ENCODE results near the gene HRG. TPM values are rescaled to one million over a fixed set of nuclear protein-coding genes. Genes with fewer than 3 reads are reported as not detected.

HRG gene
- total RNA-seq, 1 experiment from 2014 or later = not detected

DNA sequence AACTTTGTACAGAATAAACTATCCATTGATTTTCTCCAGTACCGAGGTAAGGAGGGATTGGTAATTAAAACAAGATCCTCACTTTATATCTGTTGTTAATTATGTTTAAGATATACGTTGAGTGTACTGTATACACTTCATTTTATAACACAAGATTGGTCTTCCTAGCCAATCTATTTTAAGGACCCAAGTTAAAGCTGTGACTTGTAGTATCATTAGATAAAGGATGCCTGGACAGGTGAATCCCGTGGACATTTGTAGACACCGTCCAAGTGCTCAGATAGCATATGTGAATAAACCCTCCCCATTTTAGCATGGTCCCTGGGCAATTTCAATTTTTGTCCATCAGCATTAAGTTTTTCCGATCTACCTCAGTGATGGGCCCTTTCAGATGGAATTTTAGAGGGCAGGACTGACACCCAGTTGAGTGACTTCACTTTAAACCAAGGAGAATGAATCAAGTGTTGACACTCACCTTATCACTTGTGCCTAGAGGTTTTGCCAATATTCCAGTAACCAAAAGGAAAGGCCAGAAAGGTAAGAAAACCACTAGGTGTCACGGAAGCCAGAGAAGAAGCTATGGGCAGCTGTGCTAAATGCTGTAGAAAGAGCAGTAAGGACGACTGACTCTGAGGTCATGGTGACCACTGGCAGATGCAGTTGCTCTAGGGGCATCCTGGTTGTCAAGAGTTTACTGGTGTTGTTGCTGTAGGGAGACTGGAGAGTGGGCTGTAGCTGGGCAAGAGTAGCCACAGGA is 43.7 kb upstream of the HRG start:
- DNase-seq = no peak
- Mint-ChIP-seq H3K27ac (peak overlapping the region in 1 of 3 experiments; percentile 52; a peak in 1 of 7 replicates), H3K4me1 (peaks cover 6% of the 10 kb centered on the region in 2 experiments), H3K36me3 (ENCODE audit: insufficient read depth in 1 of 3, low read depth in 3 of 3) (no peaks in the 10 kb centered on the region), H3K4me3 (no peak overlapping the region), H3K9me3 (no peaks in the 10 kb centered on the region), H3K27me3 (ENCODE audit: low read depth) (peaks cover 18% of the 10 kb centered on the region)
- Histone ChIP-seq H3K79me2 (ENCODE audit: insufficient read depth, low read length) (no peaks in the 10 kb centered on the region), H3K79me1 (ENCODE audit: insufficient read depth, low read depth, low read length, poor library complexity, severe bottlenecking) (no peaks in the 10 kb centered on the region), H2BK5ac (ENCODE audit: insufficient read length, low read length) (no peak overlapping the region), H3K27ac (ENCODE audit: insufficient read length, low read depth, low read length) (no peak overlapping the region), H3K23ac (ENCODE audit: insufficient read length, low read depth, low read length) (no peak overlapping the region), H3K9ac (ENCODE audit: extremely low read depth, insufficient read length, low read length) (no peak overlapping the region), H4K20me1 (ENCODE audit: control insufficient read depth, insufficient read depth, insufficient read length) (no peaks in the 10 kb centered on the region), H2BK15ac (ENCODE audit: low read depth, low read length) (no peak overlapping the region), H3K23me2 (ENCODE audit: insufficient read length, low read depth, low read length, poor library complexity, severe bottlenecking) (no peaks in the 10 kb centered on the region), H2BK20ac (ENCODE audit: low read depth, low read length, poor library complexity, severe bottlenecking) (no peak overlapping the region), H3K18ac (ENCODE audit: insufficient read length, low read depth, low read length) (no peak overlapping the region), H3K56ac (ENCODE audit: insufficient read length, low read depth, low read length) (no peak overlapping the region), H3K9me3 (ENCODE audit: control insufficient read depth, low read depth, low read length) (no peaks in the 10 kb centered on the region), H4K91ac (ENCODE audit: insufficient read length, low read depth, low read length) (no peak overlapping the region), H2AK5ac (ENCODE audit: insufficient read length, low read length) (no peak overlapping the region), H3T11ph (ENCODE audit: low read length) (no peak overlapping the region), H2BK120ac (ENCODE audit: low read depth, low read length, poor library complexity, severe bottlenecking) (no peak overlapping the region), H3K14ac (ENCODE audit: insufficient read depth, low read length) (no peak overlapping the region), H2BK12ac (ENCODE audit: insufficient read length, low read depth, low read length) (no peak overlapping the region), H3K4me2 (ENCODE audit: insufficient read depth, insufficient read length, low read length) (no peak overlapping the region), H3K4me1 (ENCODE audit: insufficient read depth, low read length) (no peaks in the 10 kb centered on the region; the same call in 1 of the 2 replicates), H3K4ac (ENCODE audit: low read depth, low read length) (no peak overlapping the region), H4K8ac (replicated peaks; ENCODE audit: insufficient read length, low read depth, low read length) (no peak overlapping the region), H4K5ac (ENCODE audit: insufficient read length, low read depth, low read length) (no peak overlapping the region), H2AFZ (ENCODE audit: low read length) (no peak overlapping the region), H3K27me3 (ENCODE audit: insufficient read depth, low read length) (no peaks in the 10 kb centered on the region)
- WGBS (ENCODE audit: extremely low coverage, insufficient read length, low lambda C conversion rate) = no CpG with 5 or more reads among the region's 7 CpGs
- TF ChIP-seq, protein P1, sequence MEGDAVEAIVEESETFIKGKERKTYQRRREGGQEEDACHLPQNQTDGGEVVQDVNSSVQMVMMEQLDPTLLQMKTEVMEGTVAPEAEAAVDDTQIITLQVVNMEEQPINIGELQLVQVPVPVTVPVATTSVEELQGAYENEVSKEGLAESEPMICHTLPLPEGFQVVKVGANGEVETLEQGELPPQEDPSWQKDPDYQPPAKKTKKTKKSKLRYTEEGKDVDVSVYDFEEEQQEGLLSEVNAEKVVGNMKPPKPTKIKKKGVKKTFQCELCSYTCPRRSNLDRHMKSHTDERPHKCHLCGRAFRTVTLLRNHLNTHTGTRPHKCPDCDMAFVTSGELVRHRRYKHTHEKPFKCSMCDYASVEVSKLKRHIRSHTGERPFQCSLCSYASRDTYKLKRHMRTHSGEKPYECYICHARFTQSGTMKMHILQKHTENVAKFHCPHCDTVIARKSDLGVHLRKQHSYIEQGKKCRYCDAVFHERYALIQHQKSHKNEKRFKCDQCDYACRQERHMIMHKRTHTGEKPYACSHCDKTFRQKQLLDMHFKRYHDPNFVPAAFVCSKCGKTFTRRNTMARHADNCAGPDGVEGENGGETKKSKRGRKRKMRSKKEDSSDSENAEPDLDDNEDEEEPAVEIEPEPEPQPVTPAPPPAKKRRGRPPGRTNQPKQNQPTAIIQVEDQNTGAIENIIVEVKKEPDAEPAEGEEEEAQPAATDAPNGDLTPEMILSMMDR (conservative IDR thresholded peaks at IDR 0.05) = no peak

Measured in H9 (cell line).